Progenitor cell of endocrine pancreas (in vitro differentiated cells): Measurements from ENCODE around the gene STEAP1B. TPM values are rescaled to one million over a fixed set of nuclear protein-coding genes. Genes with fewer than 3 reads are reported as not detected.

Experiments
- DNase-seq: peaks from one replicate; pipeline ENCODE4 v3.0.0; 2021; ENCODE audit warnings: low spot score; ENCODE audit not compliant: unreplicated experiment
- H3K27ac Mint-ChIP-seq: 2 replicates; pipeline ENCODE4 v1.8.0; 2021; ENCODE audit warnings: mild to moderate bottlenecking, moderate library complexity, mixed read lengths
- H3K27me3 Mint-ChIP-seq: 2 replicates; pipeline ENCODE4 v1.8.0; 2021; ENCODE audit warnings: mixed read lengths
- H3K36me3 Mint-ChIP-seq: 2 replicates; pipeline ENCODE4 v1.8.0; 2022; ENCODE audit warnings: mixed read lengths; ENCODE audit not compliant: insufficient read depth
- H3K4me1 Mint-ChIP-seq: 2 replicates; pipeline ENCODE4 v1.8.0; 2021; ENCODE audit warnings: low read depth, mixed read lengths
- H3K4me3 Mint-ChIP-seq: 2 replicates; pipeline ENCODE4 v1.8.0; 2021; ENCODE audit warnings: low read depth, mild to moderate bottlenecking, moderate library complexity, mixed read lengths
- H3K9me3 Mint-ChIP-seq: 2 replicates; pipeline ENCODE4 v1.8.0; 2021; ENCODE audit warnings: low read depth, mixed read lengths
- CTCF ChIP-seq: fragments of 200-600 bp; sonication (generic); IDR thresholded peaks from one replicate; pipeline ENCODE4 v1.5.0; 2021; ENCODE audit warnings: antibody characterized with exemption, mild to moderate bottlenecking; ENCODE audit not compliant: unreplicated experiment
- total RNA-seq: library from RNA; stranded (reverse); gene quantifications from 2 replicates; pipeline ENCODE4 v1.2.1, GENCODE V29; 2021

The STEAP1B gene
- total RNA-seq, 1 donor from 2014 or later, result 0.89 TPM

GRCh38 chr7:22372863-22373262 is 127.1 kb downstream of the STEAP1B start:
- peaks cover 8% of the 10 kb centered on the region for H3K27me3 Mint-ChIP-seq
- no peak for TF ChIP-seq CTCF
- no peak for DNase-seq
- H3K9me3 Mint-ChIP-seq, result no peaks in the 10 kb centered on the region
- no peak overlapping the region for H3K27ac Mint-ChIP-seq
- H3K4me1 Mint-ChIP-seq, result peaks cover 23% of the 10 kb centered on the region
- no peaks in the 10 kb centered on the region for H3K36me3 Mint-ChIP-seq
- H3K4me3 Mint-ChIP-seq, result no peak overlapping the region

- H3K36me3 Mint-ChIP-seq, result no peaks in the 10 kb centered on the region
- DNase-seq, result no peak
- H3K4me1 Mint-ChIP-seq, result peaks cover 19% of the 10 kb centered on the region
- no peak for TF ChIP-seq CTCF
- no peaks in the 10 kb centered on the region for H3K9me3 Mint-ChIP-seq
- H3K27me3 Mint-ChIP-seq, result peaks cover 7% of the 10 kb centered on the region
- H3K4me3 Mint-ChIP-seq, result no peak overlapping the region
- H3K27ac Mint-ChIP-seq, result no peak overlapping the region
Measured at GRCh38 chr7:22371878-22372277, 128.1 kb downstream of the STEAP1B start.

Other genes with a start within 250 kb of the STEAP1B start
- gene RAPGEF5, start 143.0 kb downstream of the STEAP1B start, total RNA-seq, result 9.7 and 9.9 TPM in 2 replicates
- gene IL6, start 227.0 kb upstream of the STEAP1B start, total RNA-seq, result not detected in 2 replicates